Activated CD4-positive, alpha-beta T cell treated with anti-CD3 and anti-CD28 coated beads, Interleukin-10, Interleukin-2, amounts not matched to agents 100 ng/mL and 50 ng/mL, durations not matched to agents 16 hours and 8 hours (primary cell): Measurements from ENCODE around the gene FXYD3.
"Not testable (repeated sequence)": the region's sequence is repeated elsewhere in the genome, so short reads cannot be mapped to it uniquely, and the experiment has no call there.

Source experiments
- DNase-seq: peaks from one replicate; pipeline ENCODE4 v3.0.0-alpha.2; 2020

Gene FXYD3

DNA sequence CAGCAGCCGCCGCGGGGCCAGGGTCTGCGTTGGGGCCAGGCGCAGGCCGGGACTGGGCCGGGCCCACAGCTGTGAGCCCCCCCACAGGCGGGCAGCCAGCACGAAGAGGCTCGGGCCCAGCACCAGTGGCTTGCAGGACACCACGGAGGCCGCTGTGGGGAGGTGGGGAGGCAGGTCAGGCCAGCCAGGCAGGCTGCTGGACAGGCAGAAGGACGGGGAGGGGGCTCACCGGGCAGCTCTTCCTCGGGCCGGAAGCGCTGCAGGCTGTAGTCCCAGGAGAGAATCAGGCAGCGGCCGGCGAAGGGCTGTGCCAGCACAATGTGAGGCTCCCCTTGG, 11.0 kb downstream of the FXYD3 start:
- no peak for DNase-seq

DNA sequence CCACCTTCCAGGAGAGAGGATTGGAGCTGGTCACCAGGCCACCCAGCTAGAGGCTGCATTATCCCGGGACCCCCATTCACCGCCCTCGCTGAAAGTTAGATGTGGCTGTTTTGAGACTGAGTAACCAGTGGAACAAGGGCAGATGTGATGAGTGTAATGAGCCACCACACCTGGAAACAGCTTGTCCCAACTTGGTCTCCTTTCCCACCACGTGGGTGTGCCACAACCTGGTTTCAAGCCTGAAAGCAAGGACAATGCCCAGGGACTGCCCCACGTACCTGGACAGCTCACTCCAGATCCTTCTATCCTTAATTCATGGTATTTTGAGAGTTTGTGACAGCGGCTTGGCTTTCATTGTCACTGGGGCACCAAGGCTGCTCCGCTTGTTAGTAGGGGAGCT, 12.2 kb downstream of the FXYD3 start:
- no peak for DNase-seq

GRCh38 chr19:35128398-35129057, 12.9 kb downstream of the FXYD3 start:
- DNase-seq, result no peak

DNA sequence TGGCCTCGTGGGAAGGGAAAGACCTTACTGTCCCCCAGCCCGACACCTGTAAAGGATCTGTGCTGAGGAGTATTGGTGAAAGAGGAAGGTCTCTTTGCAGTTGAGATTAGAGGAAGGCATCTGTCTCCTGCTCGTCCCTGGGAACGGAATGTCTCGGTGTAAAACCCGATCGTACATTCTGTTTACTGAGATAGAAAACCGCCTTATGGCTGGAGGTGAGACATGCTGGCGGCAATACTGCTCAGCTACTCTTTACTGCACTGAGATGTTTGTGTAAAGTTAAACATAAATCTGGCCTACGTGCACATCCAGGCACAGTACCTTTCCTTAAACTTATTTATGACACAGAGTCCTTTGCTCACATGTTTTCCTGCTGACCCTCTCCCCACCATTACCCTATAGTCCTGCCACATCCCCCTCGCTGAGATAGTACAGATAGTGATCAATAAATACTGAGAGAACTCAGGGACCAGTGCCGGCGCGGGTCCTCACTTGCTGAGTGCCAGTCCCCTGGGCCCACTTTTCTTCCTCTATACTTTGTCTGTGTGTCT, 14.2 kb downstream of the FXYD3 start:
- DNase-seq, result not testable (repeated sequence)

DNA sequence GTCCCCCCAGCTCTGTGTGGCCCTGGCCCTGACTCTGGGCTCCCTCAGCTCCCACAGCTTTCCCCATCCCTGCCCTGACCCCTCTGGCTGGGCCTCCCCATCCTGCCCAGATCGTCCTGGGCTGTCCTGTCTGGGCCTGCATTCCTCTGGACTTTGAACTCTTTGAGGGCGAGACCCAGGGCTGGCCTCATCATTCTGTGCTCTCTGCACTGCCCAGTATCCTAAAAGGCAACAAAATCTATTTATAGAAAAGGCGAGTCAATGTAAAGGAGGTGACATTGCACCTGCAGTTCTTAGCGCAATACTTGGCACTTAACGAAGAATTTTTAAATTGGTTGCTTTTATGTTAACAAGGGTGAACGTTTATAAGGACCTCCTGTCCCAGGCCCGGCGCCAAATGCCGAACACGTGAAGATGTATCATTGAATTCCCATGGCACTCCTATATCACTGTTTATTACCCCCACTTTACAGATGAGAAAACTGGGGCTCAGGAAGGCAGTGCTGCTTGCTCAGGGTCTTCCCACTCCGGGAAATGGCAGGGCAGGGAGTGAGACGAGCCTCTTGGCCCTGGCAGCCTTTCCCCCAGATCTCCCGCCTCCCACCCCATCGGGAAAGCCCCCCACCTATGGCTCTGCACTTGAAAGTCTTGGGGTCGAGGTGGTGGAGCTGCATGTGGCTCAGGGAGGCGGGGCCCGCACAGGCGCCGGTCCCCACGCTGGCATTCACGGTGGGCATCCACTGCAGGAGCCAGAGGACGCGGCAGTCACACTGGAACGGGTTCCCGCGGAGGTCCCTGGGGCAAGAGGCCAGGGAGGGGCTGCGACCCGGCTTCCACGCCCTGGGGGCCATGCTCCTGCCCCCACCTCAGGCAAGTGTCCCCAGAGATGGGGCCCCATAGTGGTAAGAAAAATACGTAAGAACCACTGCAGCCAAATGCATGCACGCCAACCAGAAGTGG, 15.4 kb downstream of the FXYD3 start:
- DNase-seq, result no peak

- DNase-seq, result no peak
Measured at GRCh38 chr19:35132254-35132653, 16.6 kb downstream of the FXYD3 start.

GRCh38 chr19:35133826-35134225, 18.2 kb downstream of the FXYD3 start:
- DNase-seq, result no peak

DNA sequence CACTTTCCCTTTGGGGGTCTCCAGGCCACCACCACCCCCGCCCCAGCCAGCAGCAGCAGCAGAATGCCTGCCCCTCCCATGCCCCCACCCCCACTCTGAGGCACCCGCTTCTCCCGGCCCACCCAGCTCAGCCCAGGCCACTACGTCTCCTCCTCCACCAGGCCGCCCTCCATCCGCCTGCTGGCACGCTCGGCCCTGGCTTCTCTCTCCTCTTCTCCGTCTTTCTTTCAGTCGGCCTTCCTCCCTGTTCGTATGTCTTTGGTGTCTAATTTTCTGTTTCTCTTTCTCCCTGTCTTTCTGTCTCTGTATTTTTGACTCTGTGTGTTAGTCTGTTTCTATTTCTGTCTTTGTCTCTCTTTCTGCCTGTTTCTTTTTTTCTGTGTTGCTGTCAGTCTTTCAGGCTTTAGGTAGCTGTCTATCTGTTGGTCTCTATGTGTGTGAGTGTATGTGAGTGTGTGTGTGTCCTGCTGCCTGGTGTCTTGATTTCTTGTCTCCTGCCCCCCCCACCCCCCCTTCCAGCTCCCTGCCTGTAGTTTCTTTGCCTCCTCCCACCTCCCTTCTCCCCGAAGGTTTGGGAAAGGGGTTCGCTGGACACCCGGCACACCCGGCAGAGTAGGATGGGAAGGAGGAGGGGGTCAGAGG, 19.1 kb downstream of the FXYD3 start, which contains the start of gene LGI4:
Gene LGI4 (minus strand): TSS at position 459 of the 642 bp plus-strand sequence. CDS start 379 bp downstream, at position 80.
- DNase-seq, result no peak

GRCh38 chr19:35135389-35135909, 19.8 kb downstream of the FXYD3 start:
- DNase-seq, result peak; percentile 70

- no peak for DNase-seq
Measured at GRCh38 chr19:35136231-35136630, 20.6 kb downstream of the FXYD3 start.

GRCh38 chr19:35136977-35137702, 21.5 kb downstream of the FXYD3 start:
- no peak for DNase-seq

DNA sequence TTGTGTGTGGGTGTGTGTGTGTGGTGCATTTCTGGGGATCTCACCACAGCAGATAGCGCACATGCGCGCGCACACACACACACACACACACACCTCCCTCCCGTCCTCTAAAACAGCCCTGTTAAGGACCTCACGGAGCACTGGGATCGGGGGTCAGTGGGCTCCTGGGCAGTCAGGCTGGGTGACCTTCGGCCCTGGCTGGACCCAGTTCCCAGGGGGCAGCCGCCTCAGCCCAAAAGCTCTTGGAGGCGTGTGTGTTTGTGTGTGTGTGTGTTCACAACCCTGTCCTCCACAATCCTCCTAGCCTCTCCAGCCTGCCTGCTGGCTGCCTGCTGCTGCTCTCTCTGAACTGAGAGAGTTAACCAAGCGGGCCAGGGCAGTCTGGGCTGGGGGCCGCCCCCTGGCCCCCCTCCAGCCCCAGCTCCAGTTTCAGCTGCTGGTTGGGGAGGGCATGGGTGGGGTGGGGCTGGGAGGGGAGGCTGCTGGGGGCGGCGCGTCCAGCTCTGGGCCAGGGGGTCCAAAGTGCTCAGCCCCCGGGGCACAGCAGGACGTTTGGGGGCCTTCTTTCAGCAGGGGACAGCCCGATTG, 22.8 kb downstream of the FXYD3 start, which contains the start of gene FXYD1:
Gene FXYD1 (plus strand): TSS at position 520 of the 588 bp plus-strand sequence. CDS start 1,256 bp downstream, outside the sequence.
- DNase-seq, result no peak

DNA sequence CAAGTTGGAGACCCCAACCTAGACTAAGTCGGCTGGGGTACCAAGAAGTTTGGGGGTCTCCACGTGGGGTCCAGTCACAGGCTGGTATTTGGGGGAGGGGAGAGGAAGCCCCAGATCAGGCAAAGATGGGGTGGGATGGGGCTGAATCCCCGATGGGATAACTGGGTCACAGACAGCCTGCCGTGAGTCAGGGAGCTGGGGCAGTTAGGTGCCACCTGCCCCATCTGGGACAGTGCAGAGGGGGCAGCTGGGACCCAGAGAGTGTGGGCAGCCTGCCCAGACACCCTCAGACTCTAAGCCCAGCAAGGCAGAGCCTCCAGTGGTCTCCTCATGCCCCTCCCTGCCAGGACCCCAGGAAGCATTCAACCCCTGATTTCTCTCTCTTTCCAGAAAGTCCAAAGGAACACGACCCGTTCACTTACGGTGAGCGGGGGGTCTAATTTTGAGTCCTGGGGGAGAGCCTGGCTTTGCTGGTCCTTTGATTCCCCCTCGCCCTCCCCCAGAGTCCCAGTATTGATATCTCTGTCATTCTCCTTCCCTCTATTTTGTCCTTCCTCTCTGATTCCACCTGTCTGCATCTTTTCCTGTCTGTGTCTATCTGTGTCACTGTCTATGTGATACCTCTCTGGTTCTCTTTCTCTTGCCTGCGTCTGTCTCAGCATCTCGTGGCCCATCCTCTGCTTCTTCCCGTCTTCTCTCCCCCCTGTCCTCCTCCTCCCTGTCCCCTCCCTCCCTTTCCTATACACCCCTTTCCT, 24.8 kb downstream of the FXYD3 start:
- no peak for DNase-seq

DNA sequence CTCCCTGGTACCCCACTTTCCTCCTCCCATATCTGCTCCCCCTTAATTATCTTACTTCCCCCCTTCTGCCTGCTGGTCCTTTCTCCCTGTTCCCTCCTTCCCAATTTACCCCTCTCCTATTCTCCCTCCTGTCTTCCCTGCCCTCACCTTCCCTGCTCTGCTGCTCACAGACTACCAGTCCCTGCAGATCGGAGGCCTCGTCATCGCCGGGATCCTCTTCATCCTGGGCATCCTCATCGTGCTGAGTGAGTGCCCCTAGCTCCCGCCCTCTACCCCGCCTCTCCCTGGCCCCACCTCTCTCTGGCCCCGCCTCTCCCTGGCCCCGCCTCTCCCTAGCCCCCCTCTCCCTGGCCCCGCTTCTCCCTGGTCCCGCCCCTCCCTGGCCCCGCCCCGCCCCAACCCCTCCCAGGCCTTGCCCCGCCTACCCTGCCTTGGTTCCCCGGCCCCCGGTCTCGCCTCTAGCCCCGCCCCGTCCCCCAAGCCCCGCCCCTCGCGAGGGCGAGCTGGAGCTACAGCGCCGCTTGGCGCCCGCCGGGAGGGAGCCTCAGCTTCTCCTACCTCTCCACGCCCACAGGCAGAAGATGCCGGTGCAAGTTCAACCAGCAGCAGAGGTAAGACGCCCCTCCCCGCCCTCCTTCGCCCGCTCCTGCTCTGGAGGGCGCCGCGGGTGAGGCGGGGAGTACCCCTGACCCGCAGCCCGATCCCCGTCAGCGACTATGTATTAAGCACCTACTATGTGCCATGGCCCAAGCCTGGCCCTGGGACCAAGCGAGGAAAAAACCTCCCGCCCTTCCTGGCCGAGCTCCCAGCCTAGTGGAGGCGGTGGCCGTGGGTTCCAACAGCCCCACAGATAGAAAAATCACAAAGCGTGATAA, 25.6 kb downstream of the FXYD3 start:
- DNase-seq, result peak; percentile 98

DNA sequence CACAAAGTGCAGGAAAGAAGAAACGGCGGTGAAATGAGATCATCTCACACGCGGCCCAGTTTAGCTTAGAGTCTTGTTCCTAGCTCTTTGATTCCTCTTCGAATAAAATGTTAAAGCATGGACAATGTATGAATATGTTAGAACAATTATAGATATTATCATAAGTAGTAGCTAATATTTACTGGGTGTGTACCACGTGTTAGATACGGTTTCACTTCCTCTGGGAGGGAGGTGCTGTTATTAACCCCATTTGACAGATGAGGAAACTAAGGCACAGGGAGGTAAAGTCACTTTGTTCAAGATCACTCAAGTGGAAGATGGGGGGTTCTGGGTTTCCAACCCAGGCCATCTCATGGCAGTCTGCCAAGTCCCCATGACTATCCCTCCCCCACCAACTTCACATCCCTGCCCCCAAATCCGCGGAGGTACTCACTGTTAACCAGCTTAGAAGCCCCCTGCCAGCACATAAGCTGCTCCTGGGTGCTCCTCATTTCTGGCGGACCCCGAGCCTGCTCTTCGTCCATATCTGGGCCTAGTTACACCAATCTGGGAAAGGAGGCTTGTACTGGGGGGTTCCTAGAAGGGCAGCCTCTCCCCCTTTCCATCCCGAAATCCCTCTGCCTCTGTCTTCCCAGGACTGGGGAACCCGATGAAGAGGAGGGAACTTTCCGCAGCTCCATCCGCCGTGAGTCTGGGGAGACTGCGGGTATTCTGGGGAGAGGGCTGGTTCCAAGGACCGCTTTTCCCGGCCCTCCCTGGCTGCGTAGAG, 26.4 kb downstream of the FXYD3 start:
- no peak for DNase-seq

DNA sequence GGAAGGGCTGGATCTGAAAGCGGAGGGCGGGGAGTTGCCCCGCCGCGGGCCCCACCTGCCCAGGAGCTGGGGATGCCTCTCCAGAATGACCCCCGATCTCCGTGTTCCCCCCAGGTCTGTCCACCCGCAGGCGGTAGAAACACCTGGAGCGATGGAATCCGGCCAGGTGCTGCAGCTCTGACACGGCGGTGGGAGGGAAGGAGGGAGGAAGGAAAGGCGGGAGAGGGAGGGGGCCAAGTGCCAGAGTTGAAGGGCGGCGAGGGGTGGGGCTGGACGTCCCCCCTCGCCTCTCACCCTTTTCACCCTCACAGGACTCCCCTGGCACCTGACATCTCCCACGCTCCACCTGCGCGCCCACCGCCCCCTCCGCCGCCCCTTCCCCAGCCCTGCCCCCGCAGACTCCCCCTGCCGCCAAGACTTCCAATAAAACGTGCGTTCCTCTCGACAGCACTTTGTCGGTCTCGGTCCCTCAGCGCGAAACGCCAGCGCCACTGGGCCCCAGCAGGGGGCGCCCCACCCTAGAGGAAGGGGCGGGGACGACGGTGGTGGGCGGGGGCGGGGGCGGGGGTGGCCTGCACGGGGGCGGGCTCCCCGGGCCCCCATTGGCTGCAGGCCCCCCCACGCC, 27.1 kb downstream of the FXYD3 start:
- peak; percentile 81 for DNase-seq

DNA sequence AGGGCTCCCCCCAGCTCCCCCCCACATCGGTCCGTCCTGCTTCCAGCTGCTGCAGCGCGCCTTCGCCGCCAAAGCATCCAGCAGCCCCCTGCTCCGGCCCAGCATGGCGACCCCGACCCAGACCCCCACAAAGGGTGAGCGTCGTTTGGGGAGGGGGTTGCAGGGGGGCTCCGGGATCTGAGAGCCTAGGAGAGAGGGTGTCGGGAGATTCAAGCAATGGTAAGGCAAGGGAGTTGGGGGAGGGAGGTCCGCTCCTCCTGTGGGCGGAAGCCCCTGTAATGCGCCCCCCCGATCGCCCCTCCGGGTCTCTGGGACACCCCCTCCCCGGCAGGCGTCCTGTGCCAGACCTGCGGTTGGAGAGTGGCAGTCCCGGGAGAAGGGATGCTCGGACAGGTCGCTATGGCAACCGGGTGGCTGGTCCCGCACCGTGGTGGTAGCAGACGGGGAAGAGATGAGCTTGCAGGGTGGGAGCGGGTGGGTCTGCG, 27.6 kb downstream of the FXYD3 start, which contains the start of gene FXYD7:
Gene FXYD7 (plus strand): TSS at position 25 of the 485 bp plus-strand sequence. CDS start 79 bp downstream, at position 104.
- no peak for DNase-seq

- no peak for DNase-seq
Measured at GRCh38 chr19:35143818-35144217, 28.2 kb downstream of the FXYD3 start.
